GM12865 (cell line): Measurements from ENCODE around the gene YAE1.
"Not testable (repeated sequence)": the region's sequence is repeated elsewhere in the genome, so short reads cannot be mapped to it uniquely, and the experiment has no call there.

Experiments used
- DNase-seq: peaks from one replicate; pipeline ENCODE4 v3.0.0; 2010; ENCODE audit warnings: low read depth
- H3K4me3 ChIP-seq: 2 replicates; pipeline ENCODE4 v1.5.1; 2011; ENCODE audit warnings: mild to moderate bottlenecking, low read depth, low read length, control low read depth
- TF ChIP-seq, protein P1 (sequence below): IDR thresholded peaks from 2 replicates; pipeline ENCODE4 v1.5.1; 2011; ENCODE audit warnings: low read length, control low read depth, low read depth, inconsistent platforms; ENCODE audit not compliant: insufficient read depth; ENCODE audit errors: missing control alignments

YAE1 gene

DNA sequence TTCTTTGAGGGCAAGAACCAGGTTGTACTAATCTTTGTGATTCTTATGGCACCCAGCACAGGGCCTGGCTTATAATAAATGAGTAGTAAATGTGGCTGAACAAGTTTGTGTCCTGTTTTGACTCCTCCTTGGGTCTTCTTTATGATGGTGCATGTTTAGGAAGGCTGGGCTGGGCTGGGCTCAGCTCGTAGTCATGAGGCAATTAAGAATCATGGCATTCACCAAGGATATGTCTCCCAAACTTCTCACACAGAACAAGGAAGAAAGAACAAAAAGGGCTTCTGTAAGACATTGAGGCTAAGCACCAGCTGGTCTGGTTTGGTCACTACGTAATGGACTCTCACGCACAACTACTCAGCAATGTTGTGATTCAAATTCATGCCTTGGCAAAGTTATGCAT, 30.5 kb upstream of the YAE1 start:
- TF ChIP-seq, protein P1, sequence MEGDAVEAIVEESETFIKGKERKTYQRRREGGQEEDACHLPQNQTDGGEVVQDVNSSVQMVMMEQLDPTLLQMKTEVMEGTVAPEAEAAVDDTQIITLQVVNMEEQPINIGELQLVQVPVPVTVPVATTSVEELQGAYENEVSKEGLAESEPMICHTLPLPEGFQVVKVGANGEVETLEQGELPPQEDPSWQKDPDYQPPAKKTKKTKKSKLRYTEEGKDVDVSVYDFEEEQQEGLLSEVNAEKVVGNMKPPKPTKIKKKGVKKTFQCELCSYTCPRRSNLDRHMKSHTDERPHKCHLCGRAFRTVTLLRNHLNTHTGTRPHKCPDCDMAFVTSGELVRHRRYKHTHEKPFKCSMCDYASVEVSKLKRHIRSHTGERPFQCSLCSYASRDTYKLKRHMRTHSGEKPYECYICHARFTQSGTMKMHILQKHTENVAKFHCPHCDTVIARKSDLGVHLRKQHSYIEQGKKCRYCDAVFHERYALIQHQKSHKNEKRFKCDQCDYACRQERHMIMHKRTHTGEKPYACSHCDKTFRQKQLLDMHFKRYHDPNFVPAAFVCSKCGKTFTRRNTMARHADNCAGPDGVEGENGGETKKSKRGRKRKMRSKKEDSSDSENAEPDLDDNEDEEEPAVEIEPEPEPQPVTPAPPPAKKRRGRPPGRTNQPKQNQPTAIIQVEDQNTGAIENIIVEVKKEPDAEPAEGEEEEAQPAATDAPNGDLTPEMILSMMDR: no peak
- H3K4me3 ChIP-seq: no peak overlapping the region
- no peak for DNase-seq

DNA sequence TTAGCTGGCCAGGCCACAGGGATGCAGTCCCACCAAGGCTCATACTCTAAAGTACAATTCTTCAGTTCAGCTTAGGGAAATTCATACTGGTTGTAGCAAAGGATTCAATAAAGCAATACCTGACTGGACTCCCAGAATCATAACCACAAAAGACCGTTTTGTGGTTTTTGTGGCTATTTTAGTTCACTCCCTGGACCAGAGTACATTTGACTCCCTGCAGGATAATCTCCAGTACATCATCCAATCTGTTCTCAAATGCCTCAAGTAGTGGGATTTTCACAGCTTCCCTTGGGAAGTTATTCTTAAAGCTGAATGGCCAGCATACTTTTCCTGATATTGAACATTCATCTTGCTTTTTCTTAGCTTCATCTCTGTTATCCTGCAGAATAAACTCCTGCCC, 29.3 kb upstream of the YAE1 start:
- H3K4me3 ChIP-seq: no peak overlapping the region
- TF ChIP-seq, protein P1: no peak
- DNase-seq: no peak

DNA sequence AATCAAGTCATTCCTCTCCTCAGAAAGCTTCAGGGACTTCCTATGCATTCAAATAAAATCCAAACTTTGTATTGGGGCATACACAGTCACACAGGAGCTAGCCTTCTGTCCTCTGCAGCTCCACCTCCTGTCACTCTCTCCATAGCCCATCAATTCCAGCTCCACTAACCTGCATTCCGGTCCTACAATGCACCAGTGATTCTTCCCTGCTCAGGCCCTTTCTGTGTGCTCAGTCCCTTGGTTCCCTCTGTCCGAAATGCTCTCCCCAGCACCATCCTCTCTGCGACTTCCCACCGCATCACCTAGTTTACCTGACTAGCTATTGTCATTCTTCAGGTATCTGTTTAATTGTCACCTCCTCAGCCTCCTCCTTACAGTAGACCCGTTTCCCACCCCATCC, 26.4 kb upstream of the YAE1 start:
- TF ChIP-seq, protein P1: no peak
- H3K4me3 ChIP-seq: no peak overlapping the region
- DNase-seq: no peak

DNA sequence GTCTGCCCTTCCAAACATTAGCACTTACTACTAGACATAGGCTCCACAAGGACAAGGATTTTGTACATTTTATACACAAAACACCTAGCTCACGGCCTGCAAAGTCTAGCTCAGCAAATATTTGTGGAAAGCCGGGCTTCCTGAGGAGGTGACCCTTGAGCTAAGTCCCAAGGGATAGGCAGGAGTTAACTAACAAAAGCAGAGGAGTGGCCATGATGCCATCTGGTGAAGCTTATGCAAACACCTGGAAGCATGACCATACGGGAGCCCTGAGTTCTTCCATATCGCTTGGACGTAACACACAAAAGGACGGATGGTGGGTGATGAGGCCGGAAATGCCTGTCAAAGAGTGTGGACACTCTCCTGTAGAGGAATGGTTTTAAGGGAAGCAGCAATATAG, 25.9 kb upstream of the YAE1 start:
- H3K4me3 ChIP-seq: no peak overlapping the region
- TF ChIP-seq, protein P1: no peak
- DNase-seq: no peak

DNA sequence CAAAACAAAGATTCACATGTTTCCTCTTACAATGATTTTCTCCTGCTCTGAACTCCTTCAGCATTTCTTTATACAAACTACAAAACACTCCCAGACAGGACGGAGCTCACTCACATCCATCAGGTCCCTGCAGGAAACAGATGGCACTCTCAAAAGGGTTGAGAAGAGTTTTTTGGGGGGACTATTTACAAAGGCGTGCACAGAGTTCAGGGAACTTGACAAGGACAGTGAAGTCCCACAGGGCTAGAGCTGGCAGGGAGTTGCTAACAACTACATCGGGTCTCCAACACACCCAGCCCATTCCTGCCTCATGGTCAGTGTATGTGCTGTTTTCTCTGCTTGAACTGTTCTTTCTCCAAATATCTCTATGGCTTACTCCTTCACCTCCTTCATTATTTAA, 24.7 kb upstream of the YAE1 start:
- no peak overlapping the region for H3K4me3 ChIP-seq
- DNase-seq: no peak
- TF ChIP-seq, protein P1: no peak

DNA sequence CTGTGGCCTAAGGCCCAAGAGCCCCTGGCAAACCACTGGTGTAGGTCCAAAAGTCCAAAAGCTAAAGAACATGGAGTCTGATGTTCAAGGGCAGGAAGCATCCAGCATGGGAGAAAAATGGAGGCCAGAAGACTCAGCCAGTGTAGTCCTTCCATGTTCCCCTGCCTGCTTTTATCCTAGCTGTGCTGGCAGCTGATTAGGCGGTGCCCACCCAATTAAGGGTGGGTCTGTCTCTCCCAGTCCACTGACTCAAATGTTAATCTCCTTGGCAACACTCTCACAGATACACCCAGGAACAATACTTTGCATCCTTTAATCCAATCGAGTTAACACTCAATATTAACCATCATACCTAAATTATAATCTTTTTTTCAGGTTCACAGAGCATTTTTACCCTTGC, 21.4 kb upstream of the YAE1 start:
- DNase-seq, H3K4me3 ChIP-seq: not testable (repeated sequence)

DNA sequence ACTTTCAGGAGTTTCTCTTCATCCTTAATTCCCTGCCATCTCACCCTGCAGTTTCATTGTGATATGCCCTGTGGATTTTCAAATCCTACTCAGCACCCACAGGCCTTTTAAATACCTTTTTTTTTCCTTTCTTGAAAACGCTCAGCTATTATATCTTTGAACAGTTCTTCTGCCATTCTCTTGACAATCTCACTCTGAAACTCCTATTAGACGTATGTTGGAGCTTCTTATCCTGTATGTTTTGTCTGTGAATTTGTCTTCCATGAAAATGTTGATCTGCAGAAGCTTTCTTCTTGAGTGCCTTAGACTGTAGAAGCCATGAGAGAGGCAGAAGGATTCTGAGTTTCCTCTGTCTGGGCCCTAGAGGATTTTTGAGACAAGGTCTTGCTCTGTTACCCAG, 18.9 kb upstream of the YAE1 start:
- no peak overlapping the region for H3K4me3 ChIP-seq
- TF ChIP-seq, protein P1: no peak
- no peak for DNase-seq

DNA sequence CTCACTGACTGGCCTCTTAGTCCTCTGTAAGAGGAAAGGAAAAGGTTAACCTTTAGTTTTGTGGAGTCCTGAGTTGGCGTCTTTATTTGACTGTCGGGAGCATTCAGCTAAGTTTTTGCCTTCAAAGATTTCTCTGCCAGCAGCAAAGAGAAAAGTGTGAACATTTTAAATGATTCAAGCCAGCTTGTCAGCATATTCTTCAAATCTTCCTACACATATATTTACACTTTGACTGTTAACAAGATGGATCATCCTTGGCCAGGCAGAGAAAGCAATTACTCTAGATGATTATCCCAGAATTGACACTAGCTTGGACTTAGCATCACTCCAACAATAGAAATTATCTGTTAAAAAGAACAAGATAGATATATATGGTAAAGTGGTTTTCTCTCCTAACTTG, 15.8 kb upstream of the YAE1 start:
- TF ChIP-seq, protein P1: no peak
- no peak overlapping the region for H3K4me3 ChIP-seq
- no peak for DNase-seq
